ENCODE measurements around the gene AKNA.

- TF ChIP-seq CTCF (IDR thresholded peaks at IDR 0.05; ENCODE audit: poor library complexity), result no peak
- no peak for TF ChIP-seq EZH2 (IDR thresholded peaks at IDR 0.05; ENCODE audit: borderline replicate concordance)
- TF ChIP-seq EZH2phosphoT487 (IDR thresholded peaks at IDR 0.05; ENCODE audit: low read depth, severe bottlenecking, unreplicated experiment), result no peak
Measured at GRCh38 chr9:114324492-114324891, 63.3 kb downstream of the AKNA start.

All from hepatocyte (in vitro differentiated cells).